Esophagus muscularis mucosa (tissue), 3 donors: Measurements from ENCODE around the gene LRRC26.

ENCODE experiments used
- POLR2A ChIP-seq: fragments of 450-650 bp; IDR thresholded peaks from one replicate; pipeline ENCODE4 v1.6.1; 2017; ENCODE audit warnings: antibody characterized with exemption, moderate library complexity, mild to moderate bottlenecking, low read depth
- TF ChIP-seq, protein P1 (sequence below), 3 experiments: fragments of 200-600 bp in 2 of 3; fragments of 450-650 bp in 1 of 3; sonication (generic) in 2 of 3; IDR thresholded peaks; one replicate each; pipeline ENCODE4 v1.5.1; 2017 to 2019; ENCODE audit warnings: antibody characterized with exemption in 3 of 3, mild to moderate bottlenecking in 2 of 3, moderate library complexity in 1 of 3

DNA sequence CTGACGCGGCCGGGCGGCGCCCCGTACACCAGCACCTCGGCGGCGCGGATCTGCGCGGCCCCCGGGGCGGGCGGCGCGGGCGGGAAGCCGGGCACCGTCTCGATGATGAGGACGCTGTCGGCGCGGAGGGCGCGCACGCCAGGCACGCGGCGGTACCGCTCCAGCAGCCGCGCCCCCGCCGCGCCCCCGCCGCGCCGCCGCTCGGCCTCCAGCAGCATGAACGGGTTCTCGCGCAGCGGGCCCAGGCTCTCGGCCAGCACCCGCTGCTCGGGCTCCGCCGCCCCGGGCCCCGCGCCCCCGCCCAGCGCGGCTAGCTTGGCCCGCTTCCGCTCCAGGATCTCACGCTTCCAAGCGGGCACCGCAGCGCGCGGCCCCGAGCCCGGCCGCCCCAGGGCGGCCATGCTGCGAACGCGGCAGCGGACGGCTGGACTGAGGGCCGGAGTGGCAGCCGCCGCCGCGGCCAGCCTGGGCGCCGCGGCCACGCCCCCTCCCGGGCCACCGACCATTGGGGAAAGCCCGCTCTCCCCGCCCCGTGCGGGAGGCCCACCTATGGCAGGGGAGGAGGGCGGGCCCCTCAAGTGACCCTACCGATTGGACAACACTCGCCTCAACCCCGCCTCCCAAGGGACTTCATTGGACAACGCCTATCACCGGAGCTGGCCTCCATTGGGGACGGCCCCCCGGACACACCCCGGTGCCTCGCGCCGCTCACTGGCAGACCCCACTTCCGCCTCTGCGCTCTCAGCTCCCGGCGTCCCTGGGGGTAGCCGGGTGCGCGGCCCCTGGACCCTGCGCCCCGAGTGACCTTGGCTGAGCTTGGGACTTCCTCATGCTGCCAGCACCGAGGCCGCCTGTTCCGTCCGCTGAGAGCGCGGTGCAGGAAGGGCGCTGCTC lies 30.7 kb upstream of the LRRC26 start, which contains the start of gene TPRN:
- TF ChIP-seq, protein P1, sequence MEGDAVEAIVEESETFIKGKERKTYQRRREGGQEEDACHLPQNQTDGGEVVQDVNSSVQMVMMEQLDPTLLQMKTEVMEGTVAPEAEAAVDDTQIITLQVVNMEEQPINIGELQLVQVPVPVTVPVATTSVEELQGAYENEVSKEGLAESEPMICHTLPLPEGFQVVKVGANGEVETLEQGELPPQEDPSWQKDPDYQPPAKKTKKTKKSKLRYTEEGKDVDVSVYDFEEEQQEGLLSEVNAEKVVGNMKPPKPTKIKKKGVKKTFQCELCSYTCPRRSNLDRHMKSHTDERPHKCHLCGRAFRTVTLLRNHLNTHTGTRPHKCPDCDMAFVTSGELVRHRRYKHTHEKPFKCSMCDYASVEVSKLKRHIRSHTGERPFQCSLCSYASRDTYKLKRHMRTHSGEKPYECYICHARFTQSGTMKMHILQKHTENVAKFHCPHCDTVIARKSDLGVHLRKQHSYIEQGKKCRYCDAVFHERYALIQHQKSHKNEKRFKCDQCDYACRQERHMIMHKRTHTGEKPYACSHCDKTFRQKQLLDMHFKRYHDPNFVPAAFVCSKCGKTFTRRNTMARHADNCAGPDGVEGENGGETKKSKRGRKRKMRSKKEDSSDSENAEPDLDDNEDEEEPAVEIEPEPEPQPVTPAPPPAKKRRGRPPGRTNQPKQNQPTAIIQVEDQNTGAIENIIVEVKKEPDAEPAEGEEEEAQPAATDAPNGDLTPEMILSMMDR (IDR thresholded peaks at IDR 0.05), result peak in 1 of 3 experiments; percentile 18
- peak; percentile 62 for TF ChIP-seq POLR2A
